ENCODE data around the gene SLC9C1.

SLC9C1 gene

DNA sequence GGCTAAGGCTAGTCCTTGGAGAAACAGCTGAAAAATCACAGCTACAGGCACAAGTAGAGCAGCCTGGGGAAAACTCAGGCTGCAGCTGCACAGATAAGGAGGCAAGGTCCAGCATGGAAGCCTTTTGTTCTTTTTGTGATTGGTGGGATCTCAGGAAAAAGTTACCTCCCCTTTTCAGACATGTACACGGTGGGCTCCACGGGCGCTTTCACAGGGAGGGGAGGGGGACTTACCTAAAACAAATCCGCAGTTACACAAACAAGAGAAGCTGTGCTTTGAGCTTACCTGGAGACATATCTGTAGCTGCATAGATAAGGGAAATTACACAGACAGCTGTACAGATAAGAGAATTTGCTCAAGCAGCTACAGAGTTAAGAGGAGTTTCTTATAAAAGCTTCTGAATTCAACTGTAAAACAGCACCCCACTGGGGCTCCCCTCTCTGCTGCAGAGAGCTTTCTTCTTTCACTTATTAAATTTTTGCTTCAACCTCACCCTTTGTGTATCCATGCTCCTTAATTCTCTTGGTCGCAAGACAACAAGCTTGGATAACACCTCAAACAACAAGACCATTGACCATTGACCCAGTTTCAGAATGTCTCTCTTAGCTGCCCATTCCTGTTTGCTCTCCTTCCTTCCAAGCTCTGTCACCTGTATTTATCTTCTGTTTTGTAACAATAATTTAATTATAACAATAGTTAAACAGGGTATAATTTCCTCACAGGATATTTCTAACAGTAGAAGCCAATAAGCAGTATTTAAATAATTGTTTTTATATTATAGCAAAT lies 28.0 kb upstream of the SLC9C1 start:
- TF ChIP-seq GATA2 (IDR thresholded peaks at IDR 0.05; ENCODE audit: low read depth, low read length) (peak; percentile 48; the same call in 1 of the 2 replicates), GATA3 (IDR thresholded peaks at IDR 0.05; ENCODE audit: low read depth, low read length) (no peak)

DNA sequence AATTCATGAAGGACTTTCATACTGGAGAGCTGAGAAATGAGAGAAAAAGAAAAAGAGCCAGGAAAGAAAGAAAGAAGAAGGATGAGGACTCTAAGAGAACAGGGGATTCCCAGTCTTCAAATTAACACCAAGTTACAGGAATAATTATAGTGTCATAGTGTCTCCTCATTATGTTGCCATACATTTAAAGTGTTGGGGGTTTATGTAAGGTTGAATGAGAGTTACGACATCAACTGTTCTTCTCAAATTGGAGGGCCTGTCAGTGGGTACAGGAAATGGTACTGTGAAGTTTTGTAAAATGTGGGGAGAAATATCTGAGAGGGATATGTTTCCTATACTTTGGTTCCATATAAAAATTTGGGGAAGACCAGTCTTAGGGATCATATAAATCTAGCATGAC lies 26.7 kb upstream of the SLC9C1 start:
- TF ChIP-seq GATA3 (IDR thresholded peaks at IDR 0.05; ENCODE audit: low read depth, low read length) = no peak

DNA sequence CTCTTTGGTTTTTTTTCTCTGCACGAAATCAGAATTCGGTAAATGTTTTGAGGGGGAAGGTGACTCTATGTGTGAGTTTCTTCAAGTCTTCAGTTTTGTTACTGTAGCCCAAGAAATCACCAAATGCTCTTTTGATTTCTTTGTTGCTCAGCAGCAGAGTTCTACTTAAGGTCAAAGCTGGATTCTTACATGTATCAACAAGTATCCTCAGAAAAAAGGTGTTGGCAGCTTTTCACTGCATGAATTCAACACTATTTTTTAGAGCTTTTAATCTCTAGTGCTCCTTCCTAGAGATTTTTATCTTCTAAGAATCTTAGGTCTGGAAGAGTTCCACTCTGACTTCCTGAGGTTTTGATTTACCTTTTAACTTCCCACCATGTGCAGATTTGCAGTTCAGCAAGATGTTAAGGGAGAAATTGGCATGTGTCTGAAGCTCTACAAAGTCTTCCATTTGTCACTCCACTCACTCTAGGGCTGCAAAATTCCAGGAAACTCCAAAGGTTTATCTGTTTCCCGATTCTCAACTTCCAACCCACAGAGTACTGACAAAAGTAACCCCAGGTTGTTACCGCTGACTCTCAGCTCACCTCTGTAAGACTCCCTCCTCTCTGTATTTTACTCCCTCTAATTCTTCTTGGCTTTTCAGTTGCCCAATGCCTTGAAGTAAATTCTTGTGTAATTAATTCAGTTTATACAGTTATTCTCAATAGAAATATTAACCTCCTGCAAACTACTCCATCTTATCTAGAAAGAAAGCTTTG lies 25.7 kb upstream of the SLC9C1 start:
- TF ChIP-seq GATA3 (IDR thresholded peaks at IDR 0.05; ENCODE audit: low read depth, low read length) (no peak), GATA2 (IDR thresholded peaks at IDR 0.05; ENCODE audit: low read depth, low read length) (no peak)

- TF ChIP-seq GATA2 (IDR thresholded peaks at IDR 0.05; ENCODE audit: low read depth, low read length) = no peak
Measured at GRCh38 chr3:112315791-112316190, 21.8 kb upstream of the SLC9C1 start.

DNA sequence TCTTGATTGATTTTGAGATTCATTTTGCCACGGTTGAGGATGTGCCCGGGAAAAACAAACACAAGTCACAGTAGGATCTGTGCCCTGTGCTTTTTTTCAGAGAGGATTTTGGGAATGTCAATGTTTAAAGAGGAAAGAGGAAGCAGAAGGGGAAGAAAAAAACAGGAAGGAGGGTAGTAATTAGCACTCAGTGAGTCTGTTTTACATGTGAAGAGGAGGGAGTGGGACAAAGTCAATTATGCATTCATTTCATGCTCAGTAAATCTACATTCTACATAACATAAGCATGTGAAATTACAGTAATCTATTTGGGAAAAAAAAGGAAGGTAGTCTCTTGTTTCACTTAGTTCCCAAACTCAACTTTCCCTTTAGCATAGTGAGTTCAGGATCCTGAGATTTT lies 20.6 kb upstream of the SLC9C1 start:
- TF ChIP-seq GATA2 (IDR thresholded peaks at IDR 0.05; ENCODE audit: low read depth, low read length) (no peak), GATA3 (IDR thresholded peaks at IDR 0.05; ENCODE audit: low read depth, low read length) (no peak)

DNA sequence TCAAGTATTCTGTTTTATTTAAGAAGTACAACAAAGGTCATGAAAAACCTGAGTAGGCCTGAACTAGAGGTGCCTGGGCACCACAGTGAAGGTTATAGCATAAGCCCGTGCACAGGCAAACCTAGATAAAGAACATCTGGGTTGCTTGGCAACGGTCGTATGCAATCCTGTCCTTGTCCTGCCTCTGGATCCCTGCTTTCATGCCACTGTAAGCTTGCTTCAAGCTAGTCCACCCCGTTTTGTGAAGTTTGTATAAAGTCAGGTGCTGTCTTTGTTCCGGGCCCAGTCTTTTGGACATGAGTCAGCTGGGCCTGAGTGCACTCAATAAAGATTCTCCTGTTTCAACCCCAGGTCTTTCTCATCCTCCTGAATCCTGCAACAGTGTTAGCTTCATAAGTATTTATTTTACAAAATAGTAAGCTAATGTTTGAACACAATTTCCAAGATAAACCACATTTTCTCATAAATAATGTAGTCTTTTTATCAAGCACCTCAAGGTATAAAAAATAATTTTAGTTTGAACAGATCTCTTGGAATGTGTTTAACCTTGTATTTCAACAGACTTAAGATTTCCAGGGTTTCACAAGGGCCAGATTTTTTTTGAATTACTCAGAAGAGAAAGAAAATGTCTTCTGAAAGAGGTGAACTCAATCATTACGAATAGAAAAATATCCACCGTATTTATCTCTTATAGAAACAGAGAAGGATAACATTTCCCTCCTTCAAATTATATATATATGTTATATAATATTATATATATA lies 14.3 kb upstream of the SLC9C1 start:
- TF ChIP-seq GATA3 (IDR thresholded peaks at IDR 0.05; ENCODE audit: low read depth, low read length) (no peak), GATA2 (IDR thresholded peaks at IDR 0.05; ENCODE audit: low read depth, low read length) (0 out of 2 replicates have a peak, but pooled peaks have one; percentile 38)

GRCh38 chr3:112307557-112307956 lies 13.5 kb upstream of the SLC9C1 start:
- TF ChIP-seq GATA3 (IDR thresholded peaks at IDR 0.05; ENCODE audit: low read depth, low read length) (no peak), GATA2 (IDR thresholded peaks at IDR 0.05; ENCODE audit: low read depth, low read length) (no peak)

DNA sequence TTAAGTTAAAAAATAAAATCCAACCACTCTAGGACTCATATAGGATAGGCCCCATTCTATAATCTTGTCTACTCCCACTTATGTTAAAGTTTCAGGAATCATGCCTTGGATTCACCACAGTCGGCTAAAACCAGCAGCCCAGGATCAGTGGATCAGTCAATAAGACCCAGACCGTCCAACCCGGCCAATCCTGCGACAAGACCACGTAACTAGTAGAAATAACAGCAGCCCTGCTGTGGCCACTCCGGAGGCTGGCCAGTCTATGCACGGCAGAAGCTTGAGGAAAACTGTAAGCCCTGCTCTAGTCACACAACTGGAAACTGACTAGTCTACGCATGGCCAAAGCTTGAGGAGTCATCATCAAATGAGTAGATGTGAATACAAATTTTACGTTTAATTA lies 12.8 kb upstream of the SLC9C1 start:
- TF ChIP-seq GATA3 (IDR thresholded peaks at IDR 0.05; ENCODE audit: low read depth, low read length) (no peak), GATA2 (IDR thresholded peaks at IDR 0.05; ENCODE audit: low read depth, low read length) (no peak)

DNA sequence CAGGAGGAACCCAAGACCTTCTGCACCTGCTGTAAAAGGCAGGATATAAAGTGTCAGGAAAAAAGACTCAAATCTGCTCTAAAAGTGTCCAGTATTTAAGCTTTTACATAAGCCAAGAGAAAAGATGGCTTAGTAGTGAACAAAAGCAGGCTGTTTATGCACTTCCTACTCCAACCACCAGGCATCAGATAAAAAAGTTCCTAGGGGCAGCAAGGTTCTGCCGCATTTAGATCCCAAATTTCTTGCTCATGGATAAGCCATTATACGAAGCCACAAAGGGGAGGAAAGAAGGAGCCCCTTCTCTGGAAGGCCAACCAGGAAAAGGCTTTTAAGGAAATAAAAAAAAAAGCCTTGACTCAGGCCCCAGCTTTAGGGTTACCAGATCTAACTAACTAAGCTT lies 10.6 kb upstream of the SLC9C1 start:
- TF ChIP-seq GATA2 (IDR thresholded peaks at IDR 0.05; ENCODE audit: low read depth, low read length) (no peak), GATA3 (IDR thresholded peaks at IDR 0.05; ENCODE audit: low read depth, low read length) (no peak)

DNA sequence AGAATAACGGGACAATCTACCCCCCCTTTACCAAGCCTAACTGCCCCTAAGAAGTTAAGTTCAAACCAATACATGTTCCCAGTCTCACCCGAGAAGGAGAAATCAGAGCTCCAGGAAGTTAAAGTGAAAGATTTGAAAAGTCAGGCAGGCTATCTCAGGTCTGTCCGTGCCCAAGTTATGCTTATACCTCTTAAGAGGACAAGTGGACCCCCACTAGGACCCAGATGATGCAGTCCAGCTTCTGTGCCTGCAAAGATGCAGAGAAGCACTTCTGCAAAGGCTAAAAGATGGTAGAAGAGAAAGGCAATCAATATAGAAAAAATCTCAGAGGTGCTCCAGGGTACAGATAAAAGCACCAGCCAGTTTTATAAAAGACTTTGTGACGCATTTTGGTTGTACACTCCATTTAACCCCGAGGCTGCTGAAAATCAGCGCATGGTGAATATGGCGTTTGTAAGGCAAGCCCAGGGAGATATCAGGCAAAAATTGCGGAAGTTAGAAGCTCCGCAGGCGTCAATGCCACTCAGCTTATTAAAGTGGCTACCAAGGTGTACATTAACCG lies 9.8 kb upstream of the SLC9C1 start:
- TF ChIP-seq GATA2 (IDR thresholded peaks at IDR 0.05; ENCODE audit: low read depth, low read length) = no peak
- no peak for TF ChIP-seq GATA3 (IDR thresholded peaks at IDR 0.05; ENCODE audit: low read depth, low read length)

GRCh38 chr3:112302881-112303763 lies 9.1 kb upstream of the SLC9C1 start:
- TF ChIP-seq GATA2 (IDR thresholded peaks at IDR 0.05; ENCODE audit: low read depth, low read length) (no peak), GATA3 (IDR thresholded peaks at IDR 0.05; ENCODE audit: low read depth, low read length) (no peak)

GRCh38 chr3:112302150-112302830 lies 8.3 kb upstream of the SLC9C1 start:
- TF ChIP-seq GATA3 (IDR thresholded peaks at IDR 0.05; ENCODE audit: low read depth, low read length) (no peak), GATA2 (IDR thresholded peaks at IDR 0.05; ENCODE audit: low read depth, low read length) (peak; percentile 41)

DNA sequence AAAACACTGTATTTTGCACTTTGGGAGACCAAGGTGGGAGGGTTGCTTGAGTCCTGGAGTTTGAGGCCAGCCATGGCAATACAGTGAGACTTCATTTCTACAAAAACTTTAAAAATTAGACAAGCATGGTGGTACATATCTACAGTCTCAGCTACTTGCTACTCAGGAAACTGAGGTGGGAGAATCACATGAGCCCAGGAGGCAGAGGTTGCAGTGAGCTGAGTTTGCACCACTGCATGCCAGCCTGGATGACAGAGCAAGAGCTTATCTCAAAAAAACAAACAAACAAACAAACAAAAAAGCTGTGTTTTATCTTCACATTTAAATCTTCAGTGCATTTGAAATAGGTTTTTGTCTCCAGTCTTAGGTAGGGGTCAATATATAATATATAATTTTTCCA lies 4.8 kb upstream of the SLC9C1 start:
- no peak for TF ChIP-seq GATA3 (IDR thresholded peaks at IDR 0.05; ENCODE audit: low read depth, low read length)
- TF ChIP-seq GATA2 (IDR thresholded peaks at IDR 0.05; ENCODE audit: low read depth, low read length) = no peak

Measured in SH-SY5Y (cell line).